ENCODE results near the gene TCFL5. TPM values are rescaled to one million over a fixed set of nuclear protein-coding genes. Genes with fewer than 3 reads are reported as not detected.

Gene TCFL5
- total RNA-seq, 1 donor, result 3.8 TPM

GRCh38 chr20:62792182-62792939 lies 69.3 kb downstream of the TCFL5 start:
- Histone ChIP-seq H3K4me3 (ENCODE audit: low read length) (no peak overlapping the region), H3K27me3 (ENCODE audit: insufficient read depth, low read length) (no peaks in the 10 kb centered on the region), H3K4me1 (ENCODE audit: insufficient read depth, low read length) (peaks cover 40% of the 10 kb centered on the region), H3K9me3 (ENCODE audit: low read depth, low read length) (no peaks in the 10 kb centered on the region)

GRCh38 chr20:62791301-62792181 lies 70.1 kb downstream of the TCFL5 start:
- Histone ChIP-seq H3K27me3 (ENCODE audit: insufficient read depth, low read length) (no peaks in the 10 kb centered on the region), H3K9me3 (ENCODE audit: low read depth, low read length) (no peaks in the 10 kb centered on the region), H3K4me3 (ENCODE audit: low read length) (no peak overlapping the region), H3K4me1 (ENCODE audit: insufficient read depth, low read length) (peaks cover 37% of the 10 kb centered on the region)

Other genes starting within 250 kb of the TCFL5 start
- 0.73 TPM for gene SLCO4A1, start 219.3 kb downstream of the TCFL5 start, total RNA-seq
- 0.73 TPM for gene NTSR1, start 153.0 kb downstream of the TCFL5 start, total RNA-seq
- gene MRGBP, start 65.3 kb downstream of the TCFL5 start, total RNA-seq, result 10.3 TPM
- 51.5 TPM for gene OGFR, start 57.0 kb downstream of the TCFL5 start, total RNA-seq
- gene COL9A3, start 44.8 kb downstream of the TCFL5 start, total RNA-seq, result not detected
- 55.1 TPM for gene DIDO1, start 64.7 kb upstream of the TCFL5 start, total RNA-seq
- gene GID8, start 76.3 kb upstream of the TCFL5 start, total RNA-seq, result 31.9 TPM
- 2.0 TPM for gene SLC17A9, start 90.9 kb upstream of the TCFL5 start, total RNA-seq
- gene BHLHE23, start 145.1 kb upstream of the TCFL5 start, total RNA-seq, result not detected

All from mononuclear cell (primary cell).